HUES6 (cell line): ENCODE data around the gene SLBP.
"Not testable (repeated sequence)": the region's sequence is repeated elsewhere in the genome, so short reads cannot be mapped to it uniquely, and the experiment has no call there.

ENCODE experiments used
- H3K27ac ChIP-seq: 2 replicates; pipeline ENCODE4 v1.7.0; 2013; ENCODE audit warnings: low read depth, mild to moderate bottlenecking, low read length, inconsistent platforms
- H3K27me3 ChIP-seq: 2 replicates; pipeline ENCODE4 v1.6.1; 2013; ENCODE audit warnings: low read length; ENCODE audit not compliant: control insufficient read depth, insufficient read depth
- H3K36me3 ChIP-seq: 2 replicates; pipeline ENCODE4 v1.6.1; 2013; ENCODE audit warnings: low read length; ENCODE audit not compliant: control insufficient read depth, insufficient read depth
- H3K4me1 ChIP-seq: 2 replicates; pipeline ENCODE4 v1.6.1; 2013; ENCODE audit warnings: low read length; ENCODE audit not compliant: control insufficient read depth, insufficient read depth
- H3K4me3 ChIP-seq: 2 replicates; pipeline ENCODE4 v1.5.1; 2013; ENCODE audit warnings: low read depth, low read length
- H3K9ac ChIP-seq: one replicate; pipeline ENCODE4 v1.6.1; 2013; ENCODE audit warnings: mild to moderate bottlenecking, low read length
- H3K9me3 ChIP-seq: 2 replicates; pipeline ENCODE4 v1.6.1; 2013; ENCODE audit warnings: low read depth, low read length; ENCODE audit not compliant: control insufficient read depth, insufficient read depth

The SLBP gene

GRCh38 chr4:1703867-1704266, 8.3 kb downstream of the SLBP start:
- H3K27me3 ChIP-seq = no peaks in the 10 kb centered on the region
- no peak overlapping the region for H3K9ac ChIP-seq
- H3K36me3 ChIP-seq = peaks cover 76% of the 10 kb centered on the region
- H3K27ac ChIP-seq = no peak overlapping the region
- no peaks in the 10 kb centered on the region for H3K9me3 ChIP-seq
- no peak overlapping the region for H3K4me3 ChIP-seq
- no peaks in the 10 kb centered on the region for H3K4me1 ChIP-seq

DNA sequence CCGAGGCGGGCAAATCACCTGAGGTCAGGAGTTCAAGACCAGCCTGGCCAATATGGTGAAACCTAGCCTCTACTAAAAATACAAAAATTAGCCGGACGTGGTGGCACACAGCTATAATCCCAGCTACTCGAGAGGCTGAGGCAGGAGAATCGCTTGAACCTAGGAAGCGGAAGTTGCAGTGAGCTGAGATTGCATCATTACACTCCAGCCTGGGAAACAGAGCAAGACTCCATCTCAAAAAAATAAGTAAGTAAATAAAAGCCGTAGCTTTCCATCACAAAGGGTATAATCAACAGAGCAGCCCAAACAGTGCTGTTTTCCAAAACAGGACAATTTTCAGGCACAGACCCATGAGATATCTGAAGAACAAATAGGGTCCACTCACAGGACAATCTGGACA, 10.4 kb downstream of the SLBP start:
- not testable (repeated sequence) for H3K4me3 ChIP-seq, H3K27ac ChIP-seq, H3K9ac ChIP-seq, H3K9me3 ChIP-seq, H3K4me1 ChIP-seq, H3K27me3 ChIP-seq
- H3K36me3 ChIP-seq = peaks cover 88% of the 10 kb centered on the region

- Histone ChIP-seq H3K27ac (no peak overlapping the region), H3K36me3 (peaks cover 91% of the 10 kb centered on the region)
Measured at GRCh38 chr4:1695913-1696312, 16.2 kb downstream of the SLBP start.

GRCh38 chr4:1693131-1693896, 18.8 kb downstream of the SLBP start:
- Histone ChIP-seq H3K27ac (no peak overlapping the region), H3K9ac (no peak overlapping the region), H3K27me3 (no peaks in the 10 kb centered on the region), H3K4me1 (no peaks in the 10 kb centered on the region), H3K36me3 (peaks cover 74% of the 10 kb centered on the region), H3K9me3 (no peaks in the 10 kb centered on the region), H3K4me3 (no peak overlapping the region)

More at GRCh38 chr4:1695913-1696312, 16.2 kb downstream of the SLBP start:
- Histone ChIP-seq H3K9me3 (no peaks in the 10 kb centered on the region), H3K9ac (no peak overlapping the region), H3K4me3 (no peak overlapping the region), H3K4me1 (no peaks in the 10 kb centered on the region), H3K27me3 (no peaks in the 10 kb centered on the region)

GRCh38 chr4:1691737-1692373, 20.3 kb downstream of the SLBP start:
- Histone ChIP-seq H3K9ac (no peak overlapping the region), H3K27me3 (no peaks in the 10 kb centered on the region), H3K9me3 (no peaks in the 10 kb centered on the region), H3K4me3 (no peak overlapping the region), H3K27ac (no peak overlapping the region), H3K36me3 (peaks cover 65% of the 10 kb centered on the region), H3K4me1 (no peaks in the 10 kb centered on the region)

GRCh38 chr4:1690698-1691097, 21.4 kb downstream of the SLBP start:
- Histone ChIP-seq H3K27ac (no peak overlapping the region), H3K4me3 (no peak overlapping the region), H3K36me3 (peaks cover 54% of the 10 kb centered on the region), H3K4me1 (peaks cover 4% of the 10 kb centered on the region; the same call in 1 of the 2 replicates), H3K9me3 (no peaks in the 10 kb centered on the region), H3K27me3 (no peaks in the 10 kb centered on the region), H3K9ac (no peak overlapping the region)

GRCh38 chr4:1686440-1687036, 25.6 kb downstream of the SLBP start:
- H3K9me3 ChIP-seq = no peaks in the 10 kb centered on the region
- H3K4me1 ChIP-seq = peaks cover 15% of the 10 kb centered on the region; the same call in 1 of the 2 replicates
- peaks cover 17% of the 10 kb centered on the region for H3K27me3 ChIP-seq
- peaks cover 13% of the 10 kb centered on the region for H3K36me3 ChIP-seq
- H3K9ac ChIP-seq = no peak overlapping the region
- no peak overlapping the region for H3K4me3 ChIP-seq
- no peak overlapping the region for H3K27ac ChIP-seq

DNA sequence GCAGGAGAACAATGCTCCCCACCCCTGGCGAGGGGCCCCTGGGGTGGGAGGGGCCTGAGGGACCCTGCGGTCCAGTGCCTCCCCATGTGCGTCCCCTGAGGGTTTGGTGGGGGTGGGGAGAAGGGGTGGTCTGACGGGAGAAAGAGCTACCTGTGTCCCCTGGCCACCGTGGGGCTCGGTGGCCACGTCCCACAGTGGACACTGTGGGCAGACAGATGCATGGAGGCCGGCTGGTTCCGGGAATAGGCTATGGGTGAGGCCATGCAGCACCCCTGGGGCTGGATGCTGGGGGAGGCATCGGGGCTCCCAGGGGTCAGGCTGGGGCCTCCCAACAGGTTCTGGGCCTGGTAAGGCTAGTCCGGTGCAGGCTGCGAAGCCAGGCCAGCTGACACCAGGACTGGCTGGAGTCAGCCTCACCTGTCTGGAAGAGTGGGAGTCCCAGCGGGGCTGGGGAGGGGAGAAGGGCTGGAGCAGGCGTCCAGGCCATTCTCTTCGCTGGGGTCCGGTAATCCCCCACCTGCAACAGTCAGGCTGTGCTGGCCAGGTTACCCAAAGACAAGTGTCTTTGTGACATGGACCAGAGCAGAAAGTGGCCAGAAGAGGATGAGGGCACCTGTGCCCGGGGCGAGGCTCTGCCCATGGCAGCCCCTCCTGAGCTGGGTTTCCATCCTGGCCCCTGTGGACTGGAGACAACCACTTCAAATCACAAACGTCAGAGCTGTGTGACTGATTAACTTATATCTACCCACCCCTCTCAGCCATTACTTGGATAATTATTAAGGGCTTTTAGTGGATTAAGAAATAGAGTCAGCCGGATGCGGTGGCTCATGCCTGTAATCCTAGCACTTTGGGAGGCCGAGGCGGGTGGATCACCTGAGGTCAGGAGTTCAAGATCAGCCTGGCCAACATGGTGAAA, 26.6 kb downstream of the SLBP start:
- peak overlapping the region; percentile 56; the same call in 1 of the 2 replicates for H3K4me3 ChIP-seq
- no peak overlapping the region for H3K9ac ChIP-seq
- no peak overlapping the region for H3K27ac ChIP-seq

GRCh38 chr4:1684506-1685234, 27.4 kb downstream of the SLBP start:
- H3K36me3 ChIP-seq = no peaks in the 10 kb centered on the region
- peak overlapping the region; percentile 48 for H3K9ac ChIP-seq
- peak overlapping the region; percentile 56 for H3K4me3 ChIP-seq
- peaks cover 17% of the 10 kb centered on the region for H3K27me3 ChIP-seq
- H3K27ac ChIP-seq = no peak overlapping the region
- H3K4me1 ChIP-seq = peaks cover 15% of the 10 kb centered on the region; the same call in 1 of the 2 replicates
- H3K9me3 ChIP-seq = 0 out of 2 replicates have a peak, but pooled peaks cover 4% of the 10 kb centered on the region

More for the DNA sequence above, 26.6 kb downstream of the SLBP start:
- H3K36me3 ChIP-seq = peaks cover 3% of the 10 kb centered on the region
- peaks cover 17% of the 10 kb centered on the region for H3K27me3 ChIP-seq
- peaks cover 15% of the 10 kb centered on the region; the same call in 1 of the 2 replicates for H3K4me1 ChIP-seq
- H3K9me3 ChIP-seq = 0 out of 2 replicates have a peak, but pooled peaks cover 4% of the 10 kb centered on the region
